IMR-90 (cell line): Measurements from ENCODE around the gene SLC16A7. TPM values are rescaled to one million over a fixed set of nuclear protein-coding genes. Genes with fewer than 3 reads are reported as not detected.

Experiments
- ATAC-seq: fragments of 200-7000 bp; cut with Tn5 transposase; 2 replicates; pipeline ENCODE4 v1.9.1; 2020; ENCODE audit warnings: low read depth, mild to moderate bottlenecking, moderate library complexity
- BruUV-seq: library from RNA; stranded (reverse); fragments of 400-500 nt; replicated peaks from 2 replicates; lab custom pipeline; 2021; lab: Mats Ljungman, UMichigan
- CTCF ChIA-PET: fragments of 300-600 bp; formaldehyde crosslinking; extraction: SDS; loops from one replicate; lab custom pipeline; 2021; ENCODE audit warnings: antibody characterized with exemption; lab: Yijun Ruan, JAX
- POLR2A ChIA-PET: fragments of 300-600 bp; sonication (Branson Sonifier 250); formaldehyde crosslinking; loops from one replicate; lab custom pipeline; 2022; ENCODE audit warnings: antibody characterized with exemption; ENCODE audit not compliant: unreplicated experiment; lab: Charles Lee
- DNase-seq: peaks from one replicate; pipeline ENCODE4 v3.0.0; 2013
- H2AFZ ChIP-seq: replicated peaks from 2 replicates; pipeline ENCODE3; 2013; ENCODE audit warnings: low read length, mild to moderate bottlenecking; ENCODE audit not compliant: poor library complexity
- H2AK5ac ChIP-seq: 2 replicates; pipeline ENCODE4 v1.6.1; 2013; ENCODE audit warnings: low read depth, low read length, inconsistent platforms
- H2AK9ac ChIP-seq: replicated peaks from 2 replicates; pipeline ENCODE3; 2013; ENCODE audit warnings: mild to moderate bottlenecking, low read depth, low read length, moderate library complexity; ENCODE audit not compliant: poor library complexity
- H2BK120ac ChIP-seq: 2 replicates; pipeline ENCODE4 v1.6.1; 2013; ENCODE audit warnings: low read depth, low read length, inconsistent platforms
- H2BK15ac ChIP-seq: 3 replicates; pipeline ENCODE4 v1.6.1; 2013; ENCODE audit warnings: low read depth, low read length, inconsistent platforms
- H2BK20ac ChIP-seq: 2 replicates; pipeline ENCODE4 v1.6.1; 2013; ENCODE audit warnings: low read depth, mild to moderate bottlenecking, inconsistent platforms, low read length, moderate library complexity
- H2BK5ac ChIP-seq: 2 replicates; pipeline ENCODE4 v1.6.1; 2013; ENCODE audit warnings: mild to moderate bottlenecking, low read depth, low read length, inconsistent platforms; ENCODE audit not compliant: poor library complexity, severe bottlenecking
- H3K14ac ChIP-seq: replicated peaks from 2 replicates; pipeline ENCODE4 v1.6.1; 2013; ENCODE audit warnings: low read depth, low read length, inconsistent platforms
- H3K18ac ChIP-seq: 2 replicates; pipeline ENCODE4 v1.6.1; 2013; ENCODE audit warnings: low read depth, low read length, control low read depth
- H3K23ac ChIP-seq: 2 replicates; pipeline ENCODE4 v1.6.1; 2013; ENCODE audit warnings: low read depth, low read length, inconsistent platforms
- H3K27ac ChIP-seq: 2 replicates; pipeline ENCODE4 v1.5.1; 2013; ENCODE audit warnings: mild to moderate bottlenecking, control low read depth, low read length; ENCODE audit not compliant: insufficient read depth
- H3K27me3 ChIP-seq: 2 replicates; pipeline ENCODE4 v1.6.1; 2013; ENCODE audit warnings: low read length; ENCODE audit not compliant: control insufficient read depth, insufficient read depth
- H3K36me3 ChIP-seq: 2 replicates; pipeline ENCODE4 v1.6.1; 2013; ENCODE audit warnings: low read length, mixed read lengths; ENCODE audit not compliant: control insufficient read depth, insufficient read depth
- H3K4ac ChIP-seq: 2 replicates; pipeline ENCODE4 v1.6.1; 2013; ENCODE audit warnings: low read depth, low read length, inconsistent platforms
- H3K4me1 ChIP-seq: 2 replicates; pipeline ENCODE4 v1.6.1; 2013; ENCODE audit warnings: low read length, mixed read lengths; ENCODE audit not compliant: control insufficient read depth, insufficient read depth
- H3K4me2 ChIP-seq: 2 replicates; pipeline ENCODE4 v1.6.1; 2013; ENCODE audit warnings: low read depth, mild to moderate bottlenecking, control low read depth, low read length, moderate library complexity
- H3K4me3 ChIP-seq: 2 replicates; pipeline ENCODE4 v1.5.1; 2013; ENCODE audit warnings: low read depth, mild to moderate bottlenecking, control low read depth, low read length, moderate library complexity; ENCODE audit not compliant: insufficient read depth
- H3K56ac ChIP-seq: 2 replicates; pipeline ENCODE4 v1.6.1; 2013; ENCODE audit warnings: low read length, inconsistent platforms; ENCODE audit not compliant: insufficient read depth; ENCODE audit errors: extremely low read depth
- H3K79me1 ChIP-seq, 2 experiments: 2 replicates each; pipeline ENCODE4 v1.6.1; 2013; ENCODE audit warnings: low read length in 2 of 2, inconsistent platforms in 1 of 2, low read depth in 1 of 2
- H3K9ac ChIP-seq: 2 replicates; pipeline ENCODE4 v1.6.1; 2013; ENCODE audit warnings: low read depth, low read length, control low read depth
- H3K9me1 ChIP-seq: 2 replicates; pipeline ENCODE4 v1.6.1; 2013; ENCODE audit warnings: low read length, inconsistent platforms; ENCODE audit not compliant: insufficient read depth
- H3K9me3 ChIP-seq: 2 replicates; pipeline ENCODE4 v1.6.1; 2013; ENCODE audit warnings: low read length; ENCODE audit not compliant: control insufficient read depth, insufficient read depth
- H4K20me1 ChIP-seq: 2 replicates; pipeline ENCODE4 v1.6.1; 2013; ENCODE audit warnings: low read length, inconsistent platforms; ENCODE audit not compliant: insufficient read depth
- H4K5ac ChIP-seq: 2 replicates; pipeline ENCODE4 v1.6.1; 2013; ENCODE audit warnings: mild to moderate bottlenecking, low read depth, low read length, control low read depth
- H4K8ac ChIP-seq, 2 experiments: 2 replicates each; pipeline ENCODE4 v1.6.1; 2013; ENCODE audit warnings: low read depth in 2 of 2, low read length in 2 of 2, control low read depth in 1 of 2, inconsistent platforms in 1 of 2
- H4K91ac ChIP-seq: 2 replicates; pipeline ENCODE4 v1.6.1; 2013; ENCODE audit warnings: low read depth, low read length, inconsistent platforms; ENCODE audit not compliant: insufficient read depth
- MAFK ChIP-seq: IDR thresholded peaks from 2 replicates; pipeline ENCODE4 v1.6.1; 2012; ENCODE audit warnings: low read depth, low read length, improper control_type of control experiment
- RAD21 ChIP-seq: IDR thresholded peaks from 2 replicates; pipeline ENCODE4 v1.6.1; 2012; ENCODE audit warnings: low read length, improper control_type of control experiment
- SMC3 ChIP-seq: fragments of 150-350 bp; IDR thresholded peaks from 2 replicates; pipeline ENCODE4 v1.6.1; 2016; ENCODE audit warnings: low read depth, mild to moderate bottlenecking, antibody characterized with exemption, low read length, moderate library complexity
- WGBS, 2 experiments: methylation state at CpG; one replicate each; pipeline versions ENCODE4 v1.1.5 to v1.1.7; 2013; ENCODE audit warnings: missing lambda C conversion rate in 2 of 2; ENCODE audit not compliant: insufficient read length in 1 of 2; ENCODE audit errors: extremely low coverage in 2 of 2; 5-methylcytosine and 5-hydroxymethylcytosine counted together
- dilution Hi-C: fragments of 300-500 bp; cut with HindIII; formaldehyde crosslinking; loops from one replicate; pipeline ENCODE4 v1.14.3; 2018; ENCODE audit warnings: low sequenced_read_pairs; ENCODE audit not compliant: unreplicated experiment
- in situ Hi-C: fragments of 300-500 bp; cut with MboI; formaldehyde crosslinking; loops from 3 replicates; pipeline ENCODE4 v1.14.3; 2019; ENCODE audit warnings: low sequenced_read_pairs, inconsistent platforms, mixed read lengths
- intact Hi-C: fragments of 100-400 bp; cut with micrococcal nuclease; formaldehyde crosslinking; loops from 2 replicates; pipeline ENCODE4 v1.10.0; 2022
- polyA plus RNA-seq, 3 experiments: library from polyadenylated mRNA; depleted of rRNA; stranded (reverse); fragments of >200 nt; gene quantifications; 2 replicates each; pipeline ENCODE4 v1.2.3, GENCODE V29; 2012; ENCODE audit warnings: low replicate concordance in 1 of 3
- total RNA-seq: library from RNA; depleted of rRNA; stranded (reverse); fragments of >200 nt; gene quantifications from 2 replicates; pipeline ENCODE4 v1.2.3, GENCODE V29; 2012
- TF ChIP-seq, protein P1 (sequence below): conservative IDR thresholded peaks from 2 replicates; pipeline ENCODE4 v1.5.1; 2012; ENCODE audit warnings: mild to moderate bottlenecking, low read depth, low read length, improper control_type of control experiment
- TF ChIP-seq, protein P2 (sequence below): fragments of 150-350 bp; IDR thresholded peaks from 2 replicates; pipeline ENCODE4 v1.6.1; 2016; ENCODE audit warnings: low read depth, mild to moderate bottlenecking, low read length, moderate library complexity, borderline replicate concordance

The SLC16A7 gene
- total and polyA plus RNA-seq, 2 of the 4 experiments (the other 2 are of a cell fraction) = 2.6 to 21.5 TPM

DNA sequence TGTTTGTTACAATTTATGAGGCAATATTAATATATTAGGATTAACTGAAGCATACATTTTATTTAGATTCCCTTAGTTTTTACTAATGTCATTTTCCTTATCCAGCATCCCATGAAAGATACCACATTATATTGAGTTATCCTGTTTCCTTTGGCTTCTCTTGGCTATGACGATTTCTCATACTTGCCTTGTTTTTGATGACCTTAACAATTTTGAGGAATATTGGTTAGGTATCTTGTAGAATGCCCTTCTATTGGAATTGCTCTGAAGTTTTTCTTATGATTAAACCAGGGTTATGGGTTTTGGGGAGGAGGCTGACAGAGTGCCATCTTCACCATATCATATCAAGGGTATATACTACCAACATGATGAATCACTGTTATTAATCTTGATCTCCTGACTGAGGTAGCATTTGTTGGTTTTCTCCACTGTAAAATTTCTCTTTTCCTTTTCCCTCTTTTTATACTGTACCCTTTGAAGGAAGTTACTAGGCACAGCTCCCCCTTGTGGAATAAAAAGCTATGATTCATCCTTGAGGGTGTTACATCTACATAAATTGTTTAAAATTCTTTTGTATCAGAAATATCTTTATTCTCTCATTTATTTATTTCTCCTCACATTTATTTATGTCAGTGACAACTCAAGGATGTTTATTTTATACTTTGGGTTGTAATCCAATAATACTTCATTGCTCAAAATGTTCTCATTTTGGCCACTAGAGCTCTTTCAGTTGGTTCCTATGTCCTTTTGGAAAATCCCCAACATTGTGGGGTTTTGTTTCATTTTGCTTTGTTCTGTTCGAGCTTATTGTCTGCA is 239.0 kb downstream of the SLC16A7 start:
- Histone ChIP-seq H3K79me1 (no peaks in the 10 kb centered on the region), H2BK120ac (no peak overlapping the region), H2BK15ac (no peak overlapping the region), H2AK5ac (no peak overlapping the region), H2BK20ac (no peak overlapping the region), H2AFZ (no peak overlapping the region), H3K9me1 (no peaks in the 10 kb centered on the region), H3K4me3 (no peak overlapping the region), H2AK9ac (no peak overlapping the region), H3K36me3 (no peaks in the 10 kb centered on the region), H4K5ac (no peak overlapping the region; the same call in 1 of the 2 replicates), H3K4ac (no peak overlapping the region), H4K8ac (no peak overlapping the region), H3K4me1 (no peaks in the 10 kb centered on the region), H3K4me2 (peak overlapping the region; percentile 34; the same call in 1 of the 2 replicates), H3K9ac (no peak overlapping the region), H3K56ac (no peak overlapping the region), H3K23ac (no peak overlapping the region), H3K27ac (no peak overlapping the region), H3K18ac (no peak overlapping the region), H3K9me3 (no peaks in the 10 kb centered on the region), H3K27me3 (no peaks in the 10 kb centered on the region), H2BK5ac (no peak overlapping the region), H4K20me1 (no peaks in the 10 kb centered on the region), H4K91ac (no peak overlapping the region), H3K14ac (no peak overlapping the region)
- DNase-seq (peak; percentile 47), ATAC-seq (no peak; the same call in 1 of the 2 replicates)
- no CpG with 5 or more reads among the region's 2 CpGs for WGBS, 2 experiments
- POLR2A ChIA-PET = no interaction called here
- no TSS peak for BruUV-seq
- intact Hi-C loops = loop anchor here (1.0 to 10.0 kb wide), 2 partner anchors 390 to 659 kb away; no protein-coding TSS in a partner anchor
- dilution Hi-C loops = no loop called here
- TF ChIP-seq, protein P1, sequence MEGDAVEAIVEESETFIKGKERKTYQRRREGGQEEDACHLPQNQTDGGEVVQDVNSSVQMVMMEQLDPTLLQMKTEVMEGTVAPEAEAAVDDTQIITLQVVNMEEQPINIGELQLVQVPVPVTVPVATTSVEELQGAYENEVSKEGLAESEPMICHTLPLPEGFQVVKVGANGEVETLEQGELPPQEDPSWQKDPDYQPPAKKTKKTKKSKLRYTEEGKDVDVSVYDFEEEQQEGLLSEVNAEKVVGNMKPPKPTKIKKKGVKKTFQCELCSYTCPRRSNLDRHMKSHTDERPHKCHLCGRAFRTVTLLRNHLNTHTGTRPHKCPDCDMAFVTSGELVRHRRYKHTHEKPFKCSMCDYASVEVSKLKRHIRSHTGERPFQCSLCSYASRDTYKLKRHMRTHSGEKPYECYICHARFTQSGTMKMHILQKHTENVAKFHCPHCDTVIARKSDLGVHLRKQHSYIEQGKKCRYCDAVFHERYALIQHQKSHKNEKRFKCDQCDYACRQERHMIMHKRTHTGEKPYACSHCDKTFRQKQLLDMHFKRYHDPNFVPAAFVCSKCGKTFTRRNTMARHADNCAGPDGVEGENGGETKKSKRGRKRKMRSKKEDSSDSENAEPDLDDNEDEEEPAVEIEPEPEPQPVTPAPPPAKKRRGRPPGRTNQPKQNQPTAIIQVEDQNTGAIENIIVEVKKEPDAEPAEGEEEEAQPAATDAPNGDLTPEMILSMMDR = peak; percentile 63
- peak; percentile 65 for TF ChIP-seq SMC3
- TF ChIP-seq, protein P2, sequence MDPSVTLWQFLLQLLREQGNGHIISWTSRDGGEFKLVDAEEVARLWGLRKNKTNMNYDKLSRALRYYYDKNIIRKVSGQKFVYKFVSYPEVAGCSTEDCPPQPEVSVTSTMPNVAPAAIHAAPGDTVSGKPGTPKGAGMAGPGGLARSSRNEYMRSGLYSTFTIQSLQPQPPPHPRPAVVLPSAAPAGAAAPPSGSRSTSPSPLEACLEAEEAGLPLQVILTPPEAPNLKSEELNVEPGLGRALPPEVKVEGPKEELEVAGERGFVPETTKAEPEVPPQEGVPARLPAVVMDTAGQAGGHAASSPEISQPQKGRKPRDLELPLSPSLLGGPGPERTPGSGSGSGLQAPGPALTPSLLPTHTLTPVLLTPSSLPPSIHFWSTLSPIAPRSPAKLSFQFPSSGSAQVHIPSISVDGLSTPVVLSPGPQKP = no peak
- TF ChIP-seq RAD21 = peak; percentile 59
- peak; percentile 65 for TF ChIP-seq MAFK
- CTCF ChIA-PET = interaction anchor here (0.6 to 1.9 kb wide), 8 partner anchors 9 to 646 kb away, joined by 3 to 9 read pairs (median 4); no protein-coding TSS in a partner anchor
- in situ Hi-C loops = no loop called here
